Fibroblast of lung (primary cell): Measurements from ENCODE around the gene GRM4.

Experiments
- EZH2 ChIP-seq: IDR thresholded peaks from 2 replicates; pipeline ENCODE4 v1.5.1; 2012; ENCODE audit warnings: low read length, control low read depth, mild to moderate bottlenecking; ENCODE audit errors: missing control alignments
- TF ChIP-seq, protein P1 (sequence below), 2 donors: IDR thresholded peaks in 1 of 2; conservative IDR thresholded peaks in 1 of 2; 1 replicate in 1 of 2; 2 replicates in 1 of 2; pipeline ENCODE4 v1.5.1; 2011 to 2012; ENCODE audit warnings: low read length in 2 of 2, control low read depth in 1 of 2, inconsistent platforms in 1 of 2, low read depth in 1 of 2, mild to moderate bottlenecking in 1 of 2

DNA sequence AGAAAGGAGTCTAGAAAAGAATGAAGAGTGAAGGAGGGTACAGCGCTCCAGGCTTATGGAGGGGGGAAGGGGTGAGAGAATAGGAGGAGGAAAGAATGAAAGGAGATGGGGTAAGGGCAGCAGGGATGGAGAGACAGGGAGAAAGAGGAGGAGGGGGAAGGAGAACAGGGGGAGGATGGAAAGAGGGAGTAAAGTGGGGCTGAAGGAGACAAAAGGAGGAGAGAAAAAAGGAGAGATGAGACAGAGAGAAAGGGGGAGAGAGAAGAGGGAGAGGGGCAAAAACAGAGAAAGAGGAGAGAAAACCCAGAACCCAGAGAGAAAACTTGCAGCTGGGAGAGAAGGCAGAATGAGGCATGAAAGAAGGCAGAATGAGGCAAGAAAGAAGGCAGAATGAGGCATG is 110.7 kb downstream of the GRM4 start:
- TF ChIP-seq, protein P1, sequence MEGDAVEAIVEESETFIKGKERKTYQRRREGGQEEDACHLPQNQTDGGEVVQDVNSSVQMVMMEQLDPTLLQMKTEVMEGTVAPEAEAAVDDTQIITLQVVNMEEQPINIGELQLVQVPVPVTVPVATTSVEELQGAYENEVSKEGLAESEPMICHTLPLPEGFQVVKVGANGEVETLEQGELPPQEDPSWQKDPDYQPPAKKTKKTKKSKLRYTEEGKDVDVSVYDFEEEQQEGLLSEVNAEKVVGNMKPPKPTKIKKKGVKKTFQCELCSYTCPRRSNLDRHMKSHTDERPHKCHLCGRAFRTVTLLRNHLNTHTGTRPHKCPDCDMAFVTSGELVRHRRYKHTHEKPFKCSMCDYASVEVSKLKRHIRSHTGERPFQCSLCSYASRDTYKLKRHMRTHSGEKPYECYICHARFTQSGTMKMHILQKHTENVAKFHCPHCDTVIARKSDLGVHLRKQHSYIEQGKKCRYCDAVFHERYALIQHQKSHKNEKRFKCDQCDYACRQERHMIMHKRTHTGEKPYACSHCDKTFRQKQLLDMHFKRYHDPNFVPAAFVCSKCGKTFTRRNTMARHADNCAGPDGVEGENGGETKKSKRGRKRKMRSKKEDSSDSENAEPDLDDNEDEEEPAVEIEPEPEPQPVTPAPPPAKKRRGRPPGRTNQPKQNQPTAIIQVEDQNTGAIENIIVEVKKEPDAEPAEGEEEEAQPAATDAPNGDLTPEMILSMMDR (conservative IDR thresholded peaks at IDR 0.05 in 1 of 2, IDR thresholded peaks at IDR 0.05 in 1 of 2; ENCODE audit: low read depth in 1 of 2, low read length in 2 of 2) = no peak
- TF ChIP-seq EZH2 = no peak
